NT2/D1 (cell line): Measurements from ENCODE around the gene GAS7.

Experiments
- SUZ12 ChIP-seq: IDR thresholded peaks from 2 replicates; pipeline ENCODE4 v1.6.1; 2011; ENCODE audit not compliant: insufficient read length, insufficient read depth; ENCODE audit errors: extremely low read depth
- YY1 ChIP-seq: IDR thresholded peaks from 2 replicates; pipeline ENCODE4 v1.6.1; 2011; ENCODE audit not compliant: insufficient read length, insufficient read depth
- ZNF274 ChIP-seq: IDR thresholded peaks from 2 replicates; pipeline ENCODE4 v1.6.1; 2011; ENCODE audit warnings: mild to moderate bottlenecking, low read depth, low read length

DNA sequence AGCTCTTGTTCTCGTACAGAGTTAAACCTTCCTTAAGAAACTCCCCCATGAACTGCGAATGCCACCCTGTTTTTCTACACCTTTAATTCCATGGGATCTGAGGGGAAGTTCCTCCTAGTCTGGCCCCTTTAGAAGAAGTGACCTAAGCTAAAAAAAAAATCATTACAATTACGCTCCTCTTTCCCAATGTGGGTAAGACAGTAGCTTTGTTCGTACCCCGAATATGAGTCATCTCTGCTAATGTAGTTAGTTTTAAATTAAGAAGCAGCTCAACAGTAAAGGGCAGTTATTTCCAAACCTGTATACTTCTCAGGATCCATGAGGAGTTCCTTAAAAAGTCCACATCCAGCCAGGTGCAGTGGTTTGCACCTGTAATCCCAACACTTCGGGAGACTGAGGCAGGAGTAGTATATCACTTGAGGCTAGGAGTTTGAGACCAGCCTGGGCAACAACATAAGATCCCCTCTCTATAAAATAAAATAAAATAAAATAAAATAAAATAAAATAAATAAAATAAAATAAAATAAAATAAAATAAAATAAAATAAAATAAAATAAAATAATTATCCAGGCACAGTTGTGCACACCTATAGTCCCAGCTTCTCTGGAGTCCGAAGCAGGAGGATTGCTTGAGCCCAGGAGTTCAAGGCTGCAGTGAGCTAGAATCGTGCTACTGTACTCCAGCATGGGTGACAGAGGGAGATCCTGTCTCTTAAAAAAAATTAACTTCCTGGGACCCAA lies 319.4 kb downstream of the GAS7 start:
- TF ChIP-seq YY1: no peak
- no peak for TF ChIP-seq ZNF274
- no peak for TF ChIP-seq SUZ12
